Measurements from ENCODE around the gene CYB561A3. TPM values are rescaled to one million over a fixed set of nuclear protein-coding genes. Genes with fewer than 3 reads are reported as not detected.

The CYB561A3 gene
- total RNA-seq, 1 experiment from 2014 or later: 21.7 TPM

GRCh38 chr11:61305417-61305816 is 56.3 kb downstream of the CYB561A3 start:
- H3K4ac ChIP-seq (ENCODE audit: low read depth, low read length): no peak overlapping the region
- no peak overlapping the region for H3K27ac Mint-ChIP-seq

More at GRCh38 chr11:61305417-61305816, 56.3 kb downstream of the CYB561A3 start:
- H3K27me3 ChIP-seq (ENCODE audit: insufficient read depth, low read length): no peaks in the 10 kb centered on the region
- no peak overlapping the region for H3K4me2 ChIP-seq (ENCODE audit: insufficient read depth, insufficient read length, low read length)
- DNase-seq: no peak
- H3K23me2 ChIP-seq (ENCODE audit: insufficient read length, low read depth, low read length, poor library complexity, severe bottlenecking): no peaks in the 10 kb centered on the region
- H3K9ac ChIP-seq (ENCODE audit: extremely low read depth, insufficient read length, low read length): no peak overlapping the region
- WGBS (ENCODE audit: extremely low coverage, insufficient read length, low lambda C conversion rate): no CpG with 5 or more reads among the region's 7 CpGs
- no peak overlapping the region for H3K27ac ChIP-seq (ENCODE audit: insufficient read length, low read depth, low read length)
- H3K36me3 Mint-ChIP-seq (ENCODE audit: insufficient read depth in 1 of 3, low read depth in 3 of 3): peaks cover 38 to 51% (median 41%) of the 10 kb centered on the region in 3 experiments; a peak in 6 of 7 replicates
- no peak overlapping the region for H3K14ac ChIP-seq (ENCODE audit: insufficient read depth, low read length)
- no peaks in the 10 kb centered on the region for H3K9me3 ChIP-seq (ENCODE audit: control insufficient read depth, low read depth, low read length)
- H2BK20ac ChIP-seq (ENCODE audit: low read depth, low read length, poor library complexity, severe bottlenecking): no peak overlapping the region
- no peaks in the 10 kb centered on the region for H3K79me1 ChIP-seq (ENCODE audit: insufficient read depth, low read depth, low read length, poor library complexity, severe bottlenecking)
- no peaks in the 10 kb centered on the region for H4K20me1 ChIP-seq (ENCODE audit: control insufficient read depth, insufficient read depth, insufficient read length)
- no peak overlapping the region for H4K5ac ChIP-seq (ENCODE audit: insufficient read length, low read depth, low read length)
- no peak overlapping the region for H2BK15ac ChIP-seq (ENCODE audit: low read depth, low read length)
- H3K23ac ChIP-seq (ENCODE audit: insufficient read length, low read depth, low read length): no peak overlapping the region
- H4K91ac ChIP-seq (ENCODE audit: insufficient read length, low read depth, low read length): no peak overlapping the region
- no peak overlapping the region for H2BK120ac ChIP-seq (ENCODE audit: low read depth, low read length, poor library complexity, severe bottlenecking)
- no peak overlapping the region for H2BK12ac ChIP-seq (ENCODE audit: insufficient read length, low read depth, low read length)
- H3K56ac ChIP-seq (ENCODE audit: insufficient read length, low read depth, low read length): no peak overlapping the region
- no peak overlapping the region for H3K4me3 Mint-ChIP-seq
- no peaks in the 10 kb centered on the region for H3K9me3 Mint-ChIP-seq
- H3K18ac ChIP-seq (ENCODE audit: insufficient read length, low read depth, low read length): no peak overlapping the region
- no peaks in the 10 kb centered on the region for H3K4me1 ChIP-seq (ENCODE audit: insufficient read depth, low read length)
- H2BK5ac ChIP-seq (ENCODE audit: insufficient read length, low read length): no peak overlapping the region
- H3K4me1 Mint-ChIP-seq: no peaks in the 10 kb centered on the region
- H3K27me3 Mint-ChIP-seq (ENCODE audit: low read depth): no peaks in the 10 kb centered on the region
- H2AFZ ChIP-seq (ENCODE audit: low read length): no peak overlapping the region
- no peak for TF ChIP-seq CTCF (conservative IDR thresholded peaks at IDR 0.05)
- no peak overlapping the region for H2AK5ac ChIP-seq (ENCODE audit: insufficient read length, low read length)
- H3T11ph ChIP-seq (ENCODE audit: low read length): no peak overlapping the region
- no peak overlapping the region for H4K8ac ChIP-seq (replicated peaks; ENCODE audit: insufficient read length, low read depth, low read length)
- H3K79me2 ChIP-seq (ENCODE audit: insufficient read depth, low read length): no peaks in the 10 kb centered on the region
